NCI-H1048 (cell line): Measurements from ENCODE around the gene FOXB2.
"Not testable (repeated sequence)": the region's sequence is repeated elsewhere in the genome, so short reads cannot be mapped to it uniquely, and the experiment has no call there.

Experiments used
- DNase-seq: peaks from one replicate; lab custom pipeline; 2025; lab: John Stamatoyannopoulos, UW

Gene FOXB2

GRCh38 chr9:77019236-77019925 is at the start of gene FOXB2:
Gene FOXB2 (plus strand): TSS chr9:77019655. CDS start chr9:77019655, 0 bp downstream.
- DNase-seq, result no peak

- DNase-seq, result no peak
Measured at GRCh38 chr9:76969716-76970115, 49.7 kb upstream of the FOXB2 start.

GRCh38 chr9:76978831-76979230 is 40.6 kb upstream of the FOXB2 start:
- not testable (repeated sequence) for DNase-seq

DNA sequence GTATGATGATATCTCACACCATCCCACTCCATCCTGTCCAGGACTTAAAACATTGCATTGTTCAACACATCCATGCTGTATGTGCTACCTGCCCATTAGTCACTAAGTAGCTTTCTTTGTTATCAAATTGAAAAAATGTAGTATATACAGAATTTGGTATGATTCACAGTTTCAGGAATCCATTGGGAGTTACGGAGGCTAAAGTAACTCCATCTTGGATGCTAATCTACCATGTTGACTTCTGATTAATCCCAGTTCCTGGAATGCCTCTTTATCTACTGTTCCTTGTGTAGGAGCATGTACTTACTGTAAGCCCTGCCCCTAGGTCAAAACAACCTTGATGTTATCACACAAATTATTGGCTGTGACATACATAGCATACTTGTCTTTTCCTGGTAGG is 38.9 kb upstream of the FOXB2 start:
- no peak for DNase-seq

DNA sequence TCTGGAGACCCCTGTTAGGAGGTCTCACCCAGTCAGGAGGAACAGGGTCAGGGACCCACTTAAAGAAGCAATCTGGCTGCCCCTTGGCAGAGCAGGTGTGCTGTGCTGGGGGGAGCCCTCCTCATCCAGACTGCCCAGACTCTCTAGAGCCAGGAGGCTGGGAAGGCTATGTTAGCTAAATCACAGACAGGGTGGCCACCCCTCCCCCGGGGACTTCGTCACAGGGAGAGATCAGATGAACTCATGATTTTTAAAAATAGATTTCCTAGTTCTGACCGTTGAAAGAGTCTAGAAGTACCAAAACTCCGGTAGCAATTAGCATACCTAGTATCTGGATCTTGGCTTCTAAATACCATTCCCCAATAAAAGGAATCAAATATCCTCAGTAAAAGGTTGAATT is 35.0 kb upstream of the FOXB2 start:
- DNase-seq, result no peak

DNA sequence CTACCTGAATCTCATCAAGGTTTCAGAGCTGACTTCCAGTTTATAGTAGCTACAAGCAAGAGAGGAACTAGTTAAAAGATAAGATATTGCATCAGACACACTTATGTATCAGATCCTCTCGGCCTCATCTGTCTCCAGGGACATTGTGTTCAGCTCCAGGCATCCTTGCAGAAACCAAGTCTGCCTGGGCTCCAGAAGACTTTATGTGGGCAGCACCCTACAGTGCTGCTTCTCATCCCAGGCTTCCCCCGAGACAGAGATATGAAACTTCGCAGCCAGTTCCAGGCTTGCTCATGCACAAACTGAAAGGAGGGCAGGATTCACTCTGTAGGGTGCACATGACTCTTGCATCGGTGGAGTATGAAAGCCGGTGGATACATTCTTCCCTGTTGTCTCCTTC is 33.9 kb upstream of the FOXB2 start:
- no peak for DNase-seq

GRCh38 chr9:76987594-76988200 is 31.8 kb upstream of the FOXB2 start:
- DNase-seq, result no peak

DNA sequence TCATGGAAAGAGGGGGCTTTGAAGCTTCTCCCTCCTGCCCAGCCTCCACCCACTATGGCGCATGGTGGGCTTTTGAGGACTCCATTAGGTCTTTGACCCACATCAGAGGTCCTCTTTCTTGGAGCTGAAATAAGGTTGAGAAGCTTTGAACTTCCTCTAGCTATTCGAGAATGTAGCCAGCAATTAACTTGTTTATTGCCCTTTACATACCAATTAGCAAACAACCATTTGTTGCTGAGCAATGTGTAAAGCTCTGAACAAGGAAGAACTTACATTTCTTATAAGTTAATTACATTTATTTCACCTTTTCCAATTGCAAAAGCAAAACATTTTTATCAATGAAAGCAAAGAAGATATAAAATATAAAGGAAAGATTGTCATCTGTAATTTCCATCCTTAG is 30.5 kb upstream of the FOXB2 start:
- no peak for DNase-seq

DNA sequence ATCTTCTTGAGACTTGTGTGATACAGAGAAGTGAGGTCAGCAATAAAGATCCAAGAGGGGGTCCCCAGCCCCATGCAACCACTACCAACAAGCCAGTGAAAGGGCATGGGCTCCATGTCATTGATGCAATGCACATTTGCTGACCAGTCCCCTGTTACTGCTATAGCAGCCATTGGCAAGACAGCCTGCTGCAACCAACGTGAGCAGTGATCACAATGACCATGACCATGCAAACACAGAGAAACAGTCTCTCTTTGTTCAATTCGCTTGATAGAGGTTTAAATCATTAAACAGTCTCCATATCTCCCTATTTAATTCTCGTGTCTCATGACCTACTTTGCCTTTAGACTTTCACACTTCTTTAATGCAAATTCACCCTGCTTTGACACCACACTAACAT is 30.0 kb upstream of the FOXB2 start:
- no peak for DNase-seq

- DNase-seq, result no peak
Measured at GRCh38 chr9:76996700-76997099, 22.8 kb upstream of the FOXB2 start.

- DNase-seq, result no peak
Measured at GRCh38 chr9:76999261-76999660, 20.2 kb upstream of the FOXB2 start.

DNA sequence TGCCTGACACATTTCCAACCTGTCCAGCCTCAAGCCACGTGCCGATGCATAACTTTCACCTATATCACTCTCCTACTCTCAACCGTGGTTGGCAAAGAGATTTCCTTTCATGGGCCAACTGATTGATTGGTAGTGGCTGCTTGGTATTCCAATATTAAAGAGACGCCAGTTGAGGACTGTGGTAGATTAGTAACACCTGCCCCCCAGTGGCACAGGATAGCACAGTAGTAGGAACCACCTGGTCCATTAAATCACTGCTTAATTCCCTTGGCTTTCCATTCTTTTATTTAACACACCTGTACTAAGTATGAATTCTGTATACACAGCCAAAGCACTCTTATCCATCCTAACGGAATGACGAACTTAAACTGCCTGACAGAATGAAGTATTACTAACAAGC is 19.1 kb upstream of the FOXB2 start:
- no peak for DNase-seq

DNA sequence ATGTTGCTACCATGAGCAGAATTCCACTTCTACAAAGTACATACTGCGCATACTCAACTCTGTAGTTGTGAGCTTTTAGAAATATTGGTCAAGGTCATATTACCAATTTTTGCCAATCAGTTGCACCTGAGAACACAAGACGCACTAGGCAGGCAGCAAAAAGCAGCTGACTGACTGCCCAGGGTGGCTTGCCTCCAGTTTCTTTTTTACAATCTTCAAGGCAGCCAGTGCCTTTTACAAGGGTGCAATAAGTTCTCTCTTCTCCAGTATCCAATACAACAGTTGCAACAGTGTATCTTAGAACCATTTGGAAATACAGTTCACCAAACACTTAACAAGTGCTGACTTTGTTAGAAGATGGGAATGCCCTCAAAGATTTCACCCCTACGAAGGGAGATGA is 16.1 kb upstream of the FOXB2 start:
- DNase-seq, result no peak

- no peak for DNase-seq
Measured at GRCh38 chr9:77005216-77005615, 14.2 kb upstream of the FOXB2 start.

DNA sequence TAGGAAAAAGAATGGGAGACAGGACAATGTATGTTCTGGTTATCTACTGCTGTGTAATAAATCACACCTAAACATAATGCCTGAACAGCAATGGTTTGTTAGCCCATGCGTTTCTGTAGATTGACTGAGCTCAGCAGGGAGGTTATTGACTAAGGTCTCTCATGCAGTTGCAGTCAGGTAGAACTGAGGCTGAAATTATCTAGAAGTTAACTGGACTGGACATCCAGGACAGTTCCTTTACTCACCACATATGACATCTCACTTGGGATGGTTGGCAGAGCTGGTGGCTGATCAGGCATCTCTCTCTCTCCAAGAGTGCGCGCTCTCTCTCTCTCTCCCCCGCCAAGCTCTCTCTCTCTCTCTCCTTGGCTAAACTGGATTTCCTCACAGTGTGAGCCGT is 8.9 kb upstream of the FOXB2 start:
- no peak for DNase-seq

DNA sequence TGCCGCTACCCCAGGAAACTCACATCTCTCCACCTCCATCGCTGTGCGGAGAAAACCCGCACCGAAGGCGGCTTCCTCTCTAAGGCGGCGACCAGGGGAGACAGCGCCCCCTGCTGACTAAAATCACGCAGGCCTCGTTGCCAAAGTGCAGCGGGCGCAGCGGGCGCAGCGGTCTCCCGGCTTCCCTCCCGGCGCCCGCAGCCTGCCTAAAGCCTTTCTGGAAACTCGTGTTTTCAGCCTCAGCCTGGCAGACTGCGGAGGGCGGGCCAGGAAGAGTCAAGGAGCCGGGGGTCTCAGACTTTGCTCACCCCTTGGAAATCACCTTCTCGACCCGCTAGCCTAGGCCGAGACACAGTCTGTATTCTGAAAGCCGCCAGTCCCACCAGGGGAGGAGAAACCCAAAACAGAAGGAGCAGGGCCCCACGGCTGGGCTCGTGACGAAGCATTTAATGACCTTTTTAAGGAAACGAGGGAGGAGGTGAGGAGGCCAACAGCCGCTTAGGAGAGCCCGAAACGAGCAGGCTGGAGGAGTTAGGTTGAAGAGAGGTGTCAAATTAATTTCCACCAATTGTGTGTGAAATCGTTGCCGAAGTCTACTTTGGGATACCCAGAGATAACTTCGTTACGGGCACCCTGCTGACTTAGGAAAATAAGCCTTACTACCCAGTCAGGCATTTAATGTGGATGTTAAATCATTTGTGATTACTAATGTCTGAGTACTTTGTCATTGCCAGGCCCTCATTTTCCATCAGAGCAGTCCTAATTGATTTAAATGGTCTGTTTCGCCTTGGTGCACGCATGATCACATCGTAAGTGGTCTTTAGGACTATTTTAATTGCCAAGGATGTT is 7.3 kb upstream of the FOXB2 start:
- DNase-seq, result no peak

- DNase-seq, result no peak
Measured at GRCh38 chr9:77013206-77013931, 6.1 kb upstream of the FOXB2 start.

GRCh38 chr9:77013932-77014596 is 5.4 kb upstream of the FOXB2 start:
- no peak for DNase-seq

- no peak for DNase-seq
Measured at GRCh38 chr9:77014597-77015263, 4.7 kb upstream of the FOXB2 start.

DNA sequence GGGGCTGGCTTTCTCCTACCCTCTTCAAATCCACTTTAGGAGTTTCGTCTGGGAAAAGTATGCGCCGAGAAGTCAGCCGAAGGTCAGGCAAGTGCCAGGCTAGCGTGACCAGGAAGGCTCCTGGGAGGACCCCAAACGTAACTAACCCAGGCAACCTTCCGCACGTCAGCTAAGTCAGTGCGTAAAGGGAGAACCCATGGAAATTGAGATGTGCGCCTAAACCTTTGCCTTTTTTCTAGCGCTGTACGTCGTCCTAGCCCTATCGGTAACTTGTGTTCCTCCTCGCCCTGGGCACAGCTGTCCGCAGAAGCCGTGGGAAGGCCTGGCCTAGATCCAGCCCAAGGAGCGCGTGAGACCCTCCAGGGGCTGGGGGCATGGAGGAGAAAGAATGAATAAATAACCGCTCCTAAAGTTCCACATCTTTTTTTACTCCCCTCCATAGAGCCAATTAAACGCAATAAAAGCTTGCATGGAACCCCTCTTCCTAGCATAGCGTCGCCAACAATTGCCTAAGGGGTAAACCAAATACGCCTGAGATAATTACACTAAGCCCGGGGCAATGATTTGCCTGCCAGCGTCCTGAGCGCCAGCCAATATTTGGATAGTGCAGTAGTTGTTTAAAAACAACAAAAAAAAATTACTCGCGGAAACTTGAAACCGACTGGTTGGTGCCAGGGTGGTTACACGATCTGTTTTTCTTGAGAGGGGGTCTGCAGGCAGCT is 4.0 kb upstream of the FOXB2 start:
- no peak for DNase-seq

DNA sequence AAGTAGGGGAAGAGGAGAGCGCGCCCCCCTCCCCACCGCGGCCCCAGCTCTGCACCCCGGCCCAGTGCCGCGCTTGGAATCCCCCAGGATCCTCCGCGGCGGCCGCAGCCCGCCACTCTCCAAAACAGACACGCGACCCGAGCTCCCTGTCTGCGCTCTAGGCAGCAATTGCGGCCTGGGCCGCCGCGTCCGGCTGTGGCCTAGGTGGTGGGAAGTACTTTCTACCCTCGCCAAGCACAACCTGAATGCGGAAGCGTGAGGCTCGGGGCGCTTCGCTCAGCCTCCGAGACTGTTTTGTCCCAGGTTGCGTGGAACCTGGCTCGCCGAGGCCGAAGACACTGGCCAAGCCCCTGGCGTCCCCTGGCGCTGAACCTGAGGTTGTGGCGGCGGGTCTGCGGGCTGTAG is 3.3 kb upstream of the FOXB2 start:
- DNase-seq, result no peak
